ENCODE results near the gene RALBP1.

The RALBP1 gene

DNA sequence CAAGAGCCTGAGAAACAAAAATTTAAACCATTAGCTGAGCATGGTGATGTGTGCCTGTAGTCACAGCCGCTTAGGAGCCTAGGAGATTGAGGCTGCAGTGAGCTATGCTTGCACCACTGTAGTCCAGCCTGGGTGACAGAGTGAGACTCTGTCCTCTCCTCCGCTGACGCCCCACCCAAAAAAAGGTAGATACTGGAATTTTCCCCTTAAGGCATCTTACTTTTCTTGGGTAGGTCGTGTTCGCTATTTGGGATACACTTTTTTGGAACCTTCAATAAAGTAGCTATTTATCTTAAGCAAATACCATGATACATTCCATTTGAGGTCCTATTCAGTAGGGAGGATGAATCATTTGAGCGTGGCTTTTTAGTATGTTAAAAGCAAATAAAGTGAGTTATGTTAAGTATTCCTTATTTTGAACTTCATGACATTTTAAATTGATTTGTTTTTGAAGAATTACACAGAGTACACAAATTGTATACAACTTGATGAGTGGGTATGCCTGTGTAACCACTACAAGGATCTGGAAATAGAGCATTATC is 38.7 kb downstream of the RALBP1 start:
- TF ChIP-seq RAD21 (IDR thresholded peaks at IDR 0.05; ENCODE audit: low read depth) (no peak), ZBTB7A (IDR thresholded peaks at IDR 0.05; ENCODE audit: low read depth) (no peak), CREB1 (IDR thresholded peaks at IDR 0.05; ENCODE audit: low read depth) (no peak), CEBPB (IDR thresholded peaks at IDR 0.05) (no peak), TCF12 (IDR thresholded peaks at IDR 0.05; ENCODE audit: low read depth) (no peak), FOXM1 (IDR thresholded peaks at IDR 0.05; ENCODE audit: borderline replicate concordance, low read depth) (no peak), YY1 (IDR thresholded peaks at IDR 0.05; ENCODE audit: low read depth) (no peak), NFIC (IDR thresholded peaks at IDR 0.05) (no peak), TAF1 (IDR thresholded peaks at IDR 0.05; ENCODE audit: low read depth) (no peak), EGR1 (IDR thresholded peaks at IDR 0.05) (no peak), EP300 (IDR thresholded peaks at IDR 0.05; ENCODE audit: borderline replicate concordance) (no peak)
- TF ChIP-seq, protein P1, sequence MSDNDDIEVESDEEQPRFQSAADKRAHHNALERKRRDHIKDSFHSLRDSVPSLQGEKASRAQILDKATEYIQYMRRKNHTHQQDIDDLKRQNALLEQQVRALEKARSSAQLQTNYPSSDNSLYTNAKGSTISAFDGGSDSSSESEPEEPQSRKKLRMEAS (IDR thresholded peaks at IDR 0.05), result no peak
- TF ChIP-seq, protein P2, sequence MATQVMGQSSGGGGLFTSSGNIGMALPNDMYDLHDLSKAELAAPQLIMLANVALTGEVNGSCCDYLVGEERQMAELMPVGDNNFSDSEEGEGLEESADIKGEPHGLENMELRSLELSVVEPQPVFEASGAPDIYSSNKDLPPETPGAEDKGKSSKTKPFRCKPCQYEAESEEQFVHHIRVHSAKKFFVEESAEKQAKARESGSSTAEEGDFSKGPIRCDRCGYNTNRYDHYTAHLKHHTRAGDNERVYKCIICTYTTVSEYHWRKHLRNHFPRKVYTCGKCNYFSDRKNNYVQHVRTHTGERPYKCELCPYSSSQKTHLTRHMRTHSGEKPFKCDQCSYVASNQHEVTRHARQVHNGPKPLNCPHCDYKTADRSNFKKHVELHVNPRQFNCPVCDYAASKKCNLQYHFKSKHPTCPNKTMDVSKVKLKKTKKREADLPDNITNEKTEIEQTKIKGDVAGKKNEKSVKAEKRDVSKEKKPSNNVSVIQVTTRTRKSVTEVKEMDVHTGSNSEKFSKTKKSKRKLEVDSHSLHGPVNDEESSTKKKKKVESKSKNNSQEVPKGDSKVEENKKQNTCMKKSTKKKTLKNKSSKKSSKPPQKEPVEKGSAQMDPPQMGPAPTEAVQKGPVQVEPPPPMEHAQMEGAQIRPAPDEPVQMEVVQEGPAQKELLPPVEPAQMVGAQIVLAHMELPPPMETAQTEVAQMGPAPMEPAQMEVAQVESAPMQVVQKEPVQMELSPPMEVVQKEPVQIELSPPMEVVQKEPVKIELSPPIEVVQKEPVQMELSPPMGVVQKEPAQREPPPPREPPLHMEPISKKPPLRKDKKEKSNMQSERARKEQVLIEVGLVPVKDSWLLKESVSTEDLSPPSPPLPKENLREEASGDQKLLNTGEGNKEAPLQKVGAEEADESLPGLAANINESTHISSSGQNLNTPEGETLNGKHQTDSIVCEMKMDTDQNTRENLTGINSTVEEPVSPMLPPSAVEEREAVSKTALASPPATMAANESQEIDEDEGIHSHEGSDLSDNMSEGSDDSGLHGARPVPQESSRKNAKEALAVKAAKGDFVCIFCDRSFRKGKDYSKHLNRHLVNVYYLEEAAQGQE (IDR thresholded peaks at IDR 0.05; ENCODE audit: low read depth), result no peak
- TF ChIP-seq, protein P3, sequence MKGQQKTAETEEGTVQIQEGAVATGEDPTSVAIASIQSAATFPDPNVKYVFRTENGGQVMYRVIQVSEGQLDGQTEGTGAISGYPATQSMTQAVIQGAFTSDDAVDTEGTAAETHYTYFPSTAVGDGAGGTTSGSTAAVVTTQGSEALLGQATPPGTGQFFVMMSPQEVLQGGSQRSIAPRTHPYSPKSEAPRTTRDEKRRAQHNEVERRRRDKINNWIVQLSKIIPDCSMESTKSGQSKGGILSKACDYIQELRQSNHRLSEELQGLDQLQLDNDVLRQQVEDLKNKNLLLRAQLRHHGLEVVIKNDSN (IDR thresholded peaks at IDR 0.05), result no peak

DNA sequence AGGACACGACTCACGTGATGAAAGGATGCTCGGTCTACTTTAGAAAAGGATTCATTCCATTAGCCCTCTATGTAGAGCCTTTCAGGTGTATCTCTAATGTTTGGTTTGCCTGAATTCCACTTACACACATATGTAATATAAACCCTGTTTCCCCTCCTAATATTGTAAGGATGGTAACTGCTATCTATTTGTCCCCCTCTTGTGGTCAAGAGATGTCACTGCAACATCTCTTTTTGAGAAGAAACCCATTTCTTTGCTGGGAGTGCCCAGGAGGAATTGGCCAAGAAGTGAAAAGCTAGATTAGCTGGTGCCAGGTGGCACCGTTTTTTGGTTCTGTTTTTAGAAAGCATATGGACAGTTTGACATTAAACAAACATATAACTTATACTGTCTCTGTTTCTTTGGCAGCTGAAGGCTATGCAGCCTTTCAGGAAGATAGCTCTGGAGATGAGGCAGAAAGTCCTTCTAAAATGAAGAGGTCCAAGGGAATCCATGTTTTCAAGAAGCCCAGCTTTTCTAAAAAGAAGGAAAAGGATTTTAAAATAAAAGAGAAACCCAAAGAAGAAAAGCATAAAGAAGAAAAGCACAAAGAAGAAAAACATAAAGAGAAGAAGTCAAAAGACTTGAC is 41.2 kb downstream of the RALBP1 start:
- TF ChIP-seq RAD21 (IDR thresholded peaks at IDR 0.05; ENCODE audit: low read depth) (peak; percentile 93), EGR1 (IDR thresholded peaks at IDR 0.05) (no peak)

DNA sequence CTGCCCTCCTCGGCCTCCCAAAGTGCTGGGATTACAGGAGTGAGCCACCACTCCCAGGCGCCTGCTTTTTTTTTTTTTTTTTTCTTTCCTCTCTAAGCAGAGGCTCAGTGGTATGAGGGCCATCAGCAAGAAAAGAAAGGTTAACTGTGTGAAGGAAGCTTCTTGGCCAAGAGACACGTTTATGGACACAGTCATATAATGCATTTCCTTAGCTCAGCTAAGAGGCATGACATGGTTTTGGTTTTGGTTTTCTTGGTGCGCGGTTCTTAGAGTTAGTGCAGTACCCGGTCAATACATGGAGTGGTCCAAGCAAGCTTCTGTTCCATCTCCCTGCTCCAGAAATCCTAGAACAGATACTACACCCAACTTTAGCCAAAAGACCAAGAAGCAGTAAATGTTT is 42.6 kb downstream of the RALBP1 start:
- no peak for TF ChIP-seq TCF12 (IDR thresholded peaks at IDR 0.05; ENCODE audit: low read depth)
- no peak for TF ChIP-seq RAD21 (IDR thresholded peaks at IDR 0.05; ENCODE audit: low read depth)
- TF ChIP-seq, protein P3 (IDR thresholded peaks at IDR 0.05), result no peak
- no peak for TF ChIP-seq EP300 (IDR thresholded peaks at IDR 0.05; ENCODE audit: borderline replicate concordance)
- TF ChIP-seq CEBPB (IDR thresholded peaks at IDR 0.05), result no peak
- no peak for TF ChIP-seq FOXM1 (IDR thresholded peaks at IDR 0.05; ENCODE audit: borderline replicate concordance, low read depth)
- no peak for TF ChIP-seq YY1 (IDR thresholded peaks at IDR 0.05; ENCODE audit: low read depth)
- TF ChIP-seq, protein P1 (IDR thresholded peaks at IDR 0.05), result no peak
- no peak for TF ChIP-seq EGR1 (IDR thresholded peaks at IDR 0.05)

DNA sequence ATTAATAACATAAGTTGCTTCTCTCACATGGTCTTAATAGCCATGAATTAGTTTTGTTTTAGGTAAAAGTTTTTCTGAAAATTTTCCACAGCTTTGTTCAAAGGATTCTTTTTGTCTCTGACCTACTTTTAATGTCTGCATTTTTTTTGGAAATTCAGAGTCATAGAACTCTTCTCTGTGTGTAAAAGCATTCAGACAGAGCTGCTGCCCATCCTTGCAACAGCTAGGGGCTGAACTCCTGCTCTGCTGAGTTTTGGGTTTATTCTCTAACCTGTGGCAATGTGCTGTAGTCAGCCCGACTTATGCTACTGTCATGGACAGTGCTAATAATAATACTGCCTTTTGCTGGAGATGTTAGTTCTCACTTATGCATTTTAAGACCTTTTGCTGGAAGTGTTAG is 44.1 kb downstream of the RALBP1 start:
- TF ChIP-seq CREB1 (IDR thresholded peaks at IDR 0.05; ENCODE audit: low read depth) (no peak), NFIC (IDR thresholded peaks at IDR 0.05) (no peak), YY1 (IDR thresholded peaks at IDR 0.05; ENCODE audit: low read depth) (no peak), TEAD4 (IDR thresholded peaks at IDR 0.05) (no peak), CEBPB (IDR thresholded peaks at IDR 0.05) (no peak), EGR1 (IDR thresholded peaks at IDR 0.05) (no peak), FOXM1 (IDR thresholded peaks at IDR 0.05; ENCODE audit: borderline replicate concordance, low read depth) (no peak), ZBTB7A (IDR thresholded peaks at IDR 0.05; ENCODE audit: low read depth) (no peak), TCF12 (IDR thresholded peaks at IDR 0.05; ENCODE audit: low read depth) (no peak), TAF1 (IDR thresholded peaks at IDR 0.05; ENCODE audit: low read depth) (no peak), RAD21 (IDR thresholded peaks at IDR 0.05; ENCODE audit: low read depth) (no peak), EP300 (IDR thresholded peaks at IDR 0.05; ENCODE audit: borderline replicate concordance) (no peak)
- TF ChIP-seq, protein P1 (IDR thresholded peaks at IDR 0.05), result no peak
- TF ChIP-seq, protein P2 (IDR thresholded peaks at IDR 0.05; ENCODE audit: low read depth), result no peak
- TF ChIP-seq, protein P3 (IDR thresholded peaks at IDR 0.05), result no peak

DNA sequence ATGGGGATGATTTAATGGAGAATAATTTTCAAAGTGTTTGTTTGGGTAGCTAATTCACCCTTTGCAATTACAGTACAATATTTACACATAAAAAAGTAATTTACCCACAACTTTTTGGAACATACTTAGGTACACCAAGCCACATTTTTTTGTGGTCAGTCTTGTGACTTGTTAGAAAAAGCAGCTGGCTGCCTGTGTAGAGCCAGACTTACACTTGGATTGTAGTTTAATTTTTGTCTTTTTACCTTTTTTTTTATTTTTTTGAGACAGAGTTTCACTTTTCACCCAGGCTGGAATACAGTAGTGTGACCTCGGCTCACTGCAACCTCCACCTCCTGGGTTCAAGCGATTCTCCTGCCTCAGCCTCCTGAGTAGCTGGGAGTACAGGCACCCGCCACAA is 45.4 kb downstream of the RALBP1 start:
- no peak for TF ChIP-seq TCF12 (IDR thresholded peaks at IDR 0.05; ENCODE audit: low read depth)
- TF ChIP-seq YY1 (IDR thresholded peaks at IDR 0.05; ENCODE audit: low read depth), result no peak
- no peak for TF ChIP-seq ZBTB7A (IDR thresholded peaks at IDR 0.05; ENCODE audit: low read depth)
- TF ChIP-seq NFIC (IDR thresholded peaks at IDR 0.05), result no peak
- TF ChIP-seq TEAD4 (IDR thresholded peaks at IDR 0.05), result no peak
- no peak for TF ChIP-seq CEBPB (IDR thresholded peaks at IDR 0.05)
- TF ChIP-seq, protein P3 (IDR thresholded peaks at IDR 0.05), result no peak
- no peak for TF ChIP-seq RAD21 (IDR thresholded peaks at IDR 0.05; ENCODE audit: low read depth)
- TF ChIP-seq, protein P2 (IDR thresholded peaks at IDR 0.05; ENCODE audit: low read depth), result no peak
- TF ChIP-seq CREB1 (IDR thresholded peaks at IDR 0.05; ENCODE audit: low read depth), result no peak
